Measurements from ENCODE around the gene FAM3D. TPM values are rescaled to one million over a fixed set of nuclear protein-coding genes. Genes with fewer than 3 reads are reported as not detected.

The FAM3D gene
- total and polyA plus RNA-seq, 2 of the 8 experiments (the other 6 are each of a cell fraction or from before 2014, with no cell fraction given), result not detected

DNA sequence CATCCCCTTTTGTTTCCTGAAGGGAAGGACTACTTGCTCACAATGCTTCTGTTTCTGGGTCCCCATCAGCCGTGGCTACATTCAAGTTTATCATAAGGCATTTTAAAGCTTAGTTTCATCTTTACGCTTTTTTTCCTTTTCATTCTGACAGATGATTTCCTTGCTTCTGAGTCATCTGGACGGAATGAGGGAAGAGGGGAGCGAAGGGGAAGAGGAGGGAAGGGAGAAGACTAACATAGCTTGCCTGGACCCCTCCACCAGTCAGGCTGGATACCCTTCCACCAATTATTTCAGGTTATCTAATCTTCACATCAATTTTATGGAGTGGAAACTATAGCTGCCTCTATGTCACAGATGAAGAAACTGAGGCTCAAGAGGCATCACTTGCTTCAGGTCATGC is 27.6 kb downstream of the FAM3D start (continued):
- TF ChIP-seq, protein P1, sequence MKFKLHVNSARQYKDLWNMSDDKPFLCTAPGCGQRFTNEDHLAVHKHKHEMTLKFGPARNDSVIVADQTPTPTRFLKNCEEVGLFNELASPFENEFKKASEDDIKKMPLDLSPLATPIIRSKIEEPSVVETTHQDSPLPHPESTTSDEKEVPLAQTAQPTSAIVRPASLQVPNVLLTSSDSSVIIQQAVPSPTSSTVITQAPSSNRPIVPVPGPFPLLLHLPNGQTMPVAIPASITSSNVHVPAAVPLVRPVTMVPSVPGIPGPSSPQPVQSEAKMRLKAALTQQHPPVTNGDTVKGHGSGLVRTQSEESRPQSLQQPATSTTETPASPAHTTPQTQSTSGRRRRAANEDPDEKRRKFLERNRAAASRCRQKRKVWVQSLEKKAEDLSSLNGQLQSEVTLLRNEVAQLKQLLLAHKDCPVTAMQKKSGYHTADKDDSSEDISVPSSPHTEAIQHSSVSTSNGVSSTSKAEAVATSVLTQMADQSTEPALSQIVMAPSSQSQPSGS (IDR thresholded peaks at IDR 0.05; ENCODE audit: low read length), result no peak
- TF ChIP-seq, protein P2, sequence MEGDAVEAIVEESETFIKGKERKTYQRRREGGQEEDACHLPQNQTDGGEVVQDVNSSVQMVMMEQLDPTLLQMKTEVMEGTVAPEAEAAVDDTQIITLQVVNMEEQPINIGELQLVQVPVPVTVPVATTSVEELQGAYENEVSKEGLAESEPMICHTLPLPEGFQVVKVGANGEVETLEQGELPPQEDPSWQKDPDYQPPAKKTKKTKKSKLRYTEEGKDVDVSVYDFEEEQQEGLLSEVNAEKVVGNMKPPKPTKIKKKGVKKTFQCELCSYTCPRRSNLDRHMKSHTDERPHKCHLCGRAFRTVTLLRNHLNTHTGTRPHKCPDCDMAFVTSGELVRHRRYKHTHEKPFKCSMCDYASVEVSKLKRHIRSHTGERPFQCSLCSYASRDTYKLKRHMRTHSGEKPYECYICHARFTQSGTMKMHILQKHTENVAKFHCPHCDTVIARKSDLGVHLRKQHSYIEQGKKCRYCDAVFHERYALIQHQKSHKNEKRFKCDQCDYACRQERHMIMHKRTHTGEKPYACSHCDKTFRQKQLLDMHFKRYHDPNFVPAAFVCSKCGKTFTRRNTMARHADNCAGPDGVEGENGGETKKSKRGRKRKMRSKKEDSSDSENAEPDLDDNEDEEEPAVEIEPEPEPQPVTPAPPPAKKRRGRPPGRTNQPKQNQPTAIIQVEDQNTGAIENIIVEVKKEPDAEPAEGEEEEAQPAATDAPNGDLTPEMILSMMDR (IDR thresholded peaks at IDR 0.05; ENCODE audit: control extremely low read depth in 1 of 3, insufficient read depth in 1 of 3, low read depth in 1 of 3, low read length in 3 of 3), result no peak
- TF ChIP-seq TEAD4 (IDR thresholded peaks at IDR 0.05; ENCODE audit: low read depth, low read length), result no peak
- TF ChIP-seq MAFK (IDR thresholded peaks at IDR 0.05; ENCODE audit: low read depth, low read length), result no peak
